ENCODE results near the gene ZNF555. TPM values are rescaled to one million over a fixed set of nuclear protein-coding genes. Genes with fewer than 3 reads are reported as not detected.
"Not testable (repeated sequence)": the region's sequence is repeated elsewhere in the genome, so short reads cannot be mapped to it uniquely, and the experiment has no call there.

The ZNF555 gene
- 1 to 10 TPM; 2.2 to 3.2 TPM for total RNA-seq

DNA sequence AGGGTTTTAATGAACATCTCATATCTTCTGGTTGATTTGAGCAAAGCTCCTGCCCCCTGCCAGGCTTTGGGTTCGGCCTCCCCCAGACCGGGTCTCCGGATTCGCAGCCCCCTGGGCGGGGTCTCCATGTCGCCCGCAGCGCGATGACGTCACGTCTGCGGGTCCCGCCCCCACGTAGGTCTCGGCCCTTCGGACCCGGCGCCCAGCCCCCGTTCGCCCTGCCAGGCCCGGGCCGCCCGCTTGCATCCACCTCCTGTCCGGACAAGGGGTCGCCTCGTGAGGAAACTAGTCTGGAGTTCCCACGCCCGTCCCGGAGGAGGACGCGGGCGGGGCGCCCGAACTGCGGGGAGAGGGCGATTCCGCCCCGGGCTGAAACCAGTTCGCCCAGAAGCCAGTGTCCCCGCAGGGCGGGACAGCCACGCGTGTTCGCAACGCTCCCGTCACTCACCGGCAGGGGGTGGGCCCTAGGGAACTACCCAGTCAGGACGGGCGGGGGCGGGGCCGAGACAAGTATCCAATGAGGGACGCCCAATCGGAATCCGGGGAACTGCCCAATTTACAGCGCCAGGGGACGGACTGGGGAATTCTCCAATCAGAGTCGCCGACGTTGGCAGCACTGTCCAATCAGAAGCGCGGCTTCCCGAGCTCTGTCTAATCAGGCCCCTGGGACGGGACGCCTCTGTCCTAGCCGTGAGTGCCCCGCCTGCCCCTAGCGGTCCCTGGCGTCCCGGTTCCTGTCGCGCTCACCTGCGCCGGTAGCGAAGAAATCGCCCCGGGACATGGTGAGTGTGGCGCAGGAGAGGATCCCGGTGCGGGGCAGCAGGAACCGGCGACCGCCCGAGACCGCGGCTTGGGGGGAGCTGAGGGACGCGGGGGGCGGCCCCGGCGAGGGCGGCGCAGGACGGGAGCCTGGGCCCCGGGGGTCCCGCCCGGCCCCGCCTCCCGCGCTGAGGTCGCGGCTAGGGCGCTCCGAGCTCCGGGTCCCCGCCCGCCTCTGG is at the start of gene ZNF555:
ZNF555 (plus strand) TSS at position 682 of the 998 bp plus-strand sequence; CDS start at position 780, 98 bp downstream.
- ChIA-PET CTCF (interaction anchor here (1.1 to 1.5 kb wide), 11 partner anchors 9 to 517 kb away, joined by 3 to 8 read pairs (median 4); partner anchors contain the start of gene ZNF57), POLR2A (no interaction called here)
- H3K27ac Mint-ChIP-seq: peak within 1 kb of the TSS; percentile 83
- H3K4me1 Mint-ChIP-seq: peaks cover 7% of the 10 kb centered on the region
- peaks cover 5% of the 10 kb centered on the region for H3K27me3 Mint-ChIP-seq
- peaks cover 28% of the 10 kb centered on the region for H3K9me3 Mint-ChIP-seq
- peak within 1 kb of the TSS; percentile 86 for H3K4me3 Mint-ChIP-seq
- DNase-seq: peak; percentile 98
- peaks cover 16% of the 10 kb centered on the region for H3K36me3 Mint-ChIP-seq (ENCODE audit: low read depth)

DNA sequence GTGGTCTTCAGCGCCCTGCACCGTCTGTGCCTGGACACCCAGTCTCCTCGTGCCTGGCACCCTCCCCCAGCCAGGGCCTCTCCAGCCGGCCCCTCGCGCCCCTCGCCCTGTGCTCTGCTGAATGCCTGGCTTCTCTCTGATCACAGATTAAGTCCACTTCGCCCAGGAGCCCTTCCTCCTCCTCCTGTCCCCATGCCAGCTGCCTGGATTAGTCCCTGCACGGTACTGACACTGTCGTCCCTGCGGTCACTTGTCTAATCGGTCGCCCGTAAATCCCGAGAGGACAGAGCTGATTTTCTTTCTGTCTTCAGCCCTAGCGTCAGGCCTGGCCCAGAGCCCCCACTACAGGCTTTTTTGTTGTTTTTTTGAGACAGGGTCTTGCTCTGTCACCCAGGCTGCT is 49.4 kb upstream of the ZNF555 start:
- H3K27ac Mint-ChIP-seq: peak overlapping the region; percentile 69
- no peaks in the 10 kb centered on the region for H3K9me3 Mint-ChIP-seq
- no peaks in the 10 kb centered on the region for H3K27me3 Mint-ChIP-seq
- H3K4me1 Mint-ChIP-seq: peaks cover 11% of the 10 kb centered on the region
- H3K4me3 Mint-ChIP-seq: no peak overlapping the region
- POLR2A ChIA-PET: no interaction called here
- CTCF ChIA-PET: no interaction called here
- no peak for DNase-seq
- H3K36me3 Mint-ChIP-seq (ENCODE audit: low read depth): peaks cover 26% of the 10 kb centered on the region

DNA sequence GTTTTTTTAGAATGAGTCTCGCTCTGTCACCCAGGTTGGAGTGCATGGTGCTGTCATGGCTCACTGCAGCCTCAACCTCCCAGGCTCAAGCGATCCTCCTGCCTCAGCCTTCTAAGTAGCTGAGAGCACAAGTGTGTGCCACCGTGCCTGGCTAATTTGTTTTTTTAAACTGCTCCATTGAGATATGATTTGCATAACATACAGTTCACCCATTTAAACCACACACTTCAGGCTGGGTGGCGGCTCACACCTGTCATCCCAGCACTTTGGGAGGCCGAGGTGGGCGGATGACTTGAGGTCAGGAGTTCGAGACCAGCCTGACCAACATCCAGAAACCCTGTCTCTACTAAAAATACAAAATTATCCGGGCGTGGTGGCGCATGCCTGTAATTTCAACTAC is 48.6 kb upstream of the ZNF555 start:
- H3K4me3 Mint-ChIP-seq, DNase-seq, POLR2A ChIA-PET, H3K9me3 Mint-ChIP-seq, H3K4me1 Mint-ChIP-seq, H3K27me3 Mint-ChIP-seq, CTCF ChIA-PET, H3K27ac Mint-ChIP-seq: not testable (repeated sequence)
- H3K36me3 Mint-ChIP-seq (ENCODE audit: low read depth): peaks cover 26% of the 10 kb centered on the region

DNA sequence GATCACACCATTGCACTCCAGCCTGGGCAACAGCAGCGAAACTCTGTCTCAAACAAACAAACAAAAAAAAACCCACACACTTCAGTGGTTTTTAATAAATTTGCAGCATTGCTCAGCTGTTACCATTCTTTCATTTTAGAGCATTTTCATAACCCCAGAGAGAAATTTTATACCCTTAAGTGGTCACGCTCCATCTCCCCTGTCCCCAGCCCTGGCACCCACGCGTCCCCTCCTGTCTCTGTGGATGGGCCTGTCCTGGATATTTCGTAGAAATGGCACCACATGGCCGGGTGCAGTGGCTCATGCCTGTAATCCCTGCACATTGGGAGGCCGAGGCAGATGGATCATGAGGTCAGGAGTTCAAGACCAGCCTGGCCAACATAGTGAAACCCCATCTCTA is 48.1 kb upstream of the ZNF555 start:
- no peak for DNase-seq
- ChIA-PET CTCF (no interaction called here), POLR2A (no interaction called here)
- no peak overlapping the region for H3K27ac Mint-ChIP-seq
- no peaks in the 10 kb centered on the region for H3K9me3 Mint-ChIP-seq
- peaks cover 2% of the 10 kb centered on the region for H3K4me1 Mint-ChIP-seq
- no peak overlapping the region for H3K4me3 Mint-ChIP-seq
- H3K27me3 Mint-ChIP-seq: no peaks in the 10 kb centered on the region
- H3K36me3 Mint-ChIP-seq (ENCODE audit: low read depth): peaks cover 22% of the 10 kb centered on the region

DNA sequence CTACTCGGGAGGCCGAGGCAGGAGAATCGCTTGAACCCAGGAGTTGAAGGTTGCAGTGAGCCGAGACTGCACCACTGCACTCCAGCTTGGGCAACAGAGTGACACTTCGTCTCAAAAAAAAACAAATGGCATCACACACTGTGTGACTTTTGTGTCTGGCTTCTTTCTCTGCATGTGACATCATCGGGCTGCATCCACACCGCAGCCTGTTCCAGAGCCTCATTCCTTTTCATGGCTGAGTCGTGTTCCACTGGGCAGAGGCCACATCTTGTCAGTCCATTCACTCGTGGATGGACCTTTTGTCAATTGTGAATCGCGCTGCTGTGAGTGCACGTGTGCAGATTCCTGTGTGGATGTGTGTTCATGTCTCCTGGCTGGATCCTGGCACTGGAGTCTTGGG is 47.7 kb upstream of the ZNF555 start:
- ChIA-PET POLR2A (no interaction called here), CTCF (no interaction called here)
- Mint-ChIP-seq H3K4me1 (no peaks in the 10 kb centered on the region), H3K27me3 (no peaks in the 10 kb centered on the region), H3K9me3 (no peaks in the 10 kb centered on the region), H3K27ac (no peak overlapping the region), H3K36me3 (ENCODE audit: low read depth) (peaks cover 20% of the 10 kb centered on the region), H3K4me3 (no peak overlapping the region)
- no peak for DNase-seq

DNA sequence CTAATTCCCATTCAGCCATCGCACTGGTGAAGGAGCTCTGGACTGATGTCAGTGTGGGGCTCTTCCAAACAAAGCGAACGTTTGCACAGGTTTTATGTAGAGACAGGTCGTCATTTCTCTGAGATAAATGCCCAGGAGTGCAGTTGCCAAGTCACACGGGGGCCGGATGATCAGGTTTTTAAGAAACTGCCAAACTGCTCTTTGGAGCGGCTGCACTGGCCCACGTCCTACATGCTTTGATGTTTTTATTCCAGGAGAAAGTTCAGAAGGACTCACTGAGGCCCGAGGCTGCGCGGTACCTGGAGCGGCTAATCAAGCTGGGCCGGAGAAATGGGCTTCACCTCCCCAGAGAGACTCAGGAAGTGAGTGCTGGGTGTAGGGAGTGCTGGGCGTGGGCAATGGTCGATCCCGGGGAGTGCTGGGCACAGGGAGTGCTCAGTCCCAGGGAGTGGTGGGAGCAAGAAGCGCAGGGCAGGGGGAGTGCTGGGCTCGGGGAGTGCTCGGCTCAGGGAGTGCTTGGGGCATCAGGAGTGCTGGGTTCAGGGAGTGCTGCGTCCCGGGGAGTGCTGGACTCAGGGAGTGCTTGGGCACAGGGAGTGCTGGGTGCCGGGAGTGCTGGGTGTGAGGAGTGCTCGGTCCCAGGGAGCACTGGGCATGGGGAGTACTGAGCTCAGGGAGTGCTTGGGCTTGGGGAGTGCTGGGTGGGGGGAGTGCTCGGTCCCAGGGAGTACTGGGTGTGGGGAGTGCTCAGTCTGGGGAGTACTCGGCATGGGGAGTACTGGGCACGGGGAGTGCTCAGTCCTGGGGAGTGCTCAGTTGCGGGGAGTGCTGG is 45.2 kb upstream of the ZNF555 start:
- peaks cover 23% of the 10 kb centered on the region for H3K36me3 Mint-ChIP-seq (ENCODE audit: low read depth)
- H3K9me3 Mint-ChIP-seq: no peaks in the 10 kb centered on the region
- no peaks in the 10 kb centered on the region for H3K27me3 Mint-ChIP-seq
- CTCF ChIA-PET: no interaction called here
- H3K27ac Mint-ChIP-seq: no peak overlapping the region
- H3K4me3 Mint-ChIP-seq: no peak overlapping the region
- no peaks in the 10 kb centered on the region for H3K4me1 Mint-ChIP-seq
- no peak for DNase-seq
- POLR2A ChIA-PET: no interaction called here

DNA sequence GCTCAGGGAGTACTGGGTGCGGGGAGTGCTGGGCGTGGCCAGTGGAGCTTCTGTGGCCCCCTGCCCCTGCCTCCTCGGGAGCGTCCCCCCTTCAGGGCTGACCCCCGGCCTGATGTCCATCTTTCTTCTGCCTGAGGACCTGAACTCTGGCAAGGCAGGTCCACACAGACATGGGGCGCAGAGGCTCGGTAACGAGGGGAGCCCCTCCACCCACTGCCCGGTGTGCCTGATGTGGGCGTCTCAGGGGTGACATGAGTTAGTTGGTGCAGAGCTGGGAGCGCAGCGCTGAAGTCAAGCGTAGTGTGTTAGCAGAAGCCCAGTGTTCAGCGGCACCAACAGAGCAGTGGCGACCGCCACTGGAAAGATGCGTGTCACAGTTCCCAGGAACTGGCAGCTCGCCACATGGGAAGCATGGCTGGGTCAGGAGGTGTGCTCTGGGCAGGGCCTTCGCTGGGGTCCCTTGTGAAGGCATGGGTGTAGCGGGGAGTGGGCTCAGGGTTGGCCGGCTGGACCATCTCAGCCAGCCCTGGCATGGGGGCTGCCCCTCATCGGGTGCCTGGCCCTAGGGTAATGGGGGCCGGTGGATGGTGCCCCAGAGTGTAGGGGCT is 44.5 kb upstream of the ZNF555 start:
- Mint-ChIP-seq H3K36me3 (ENCODE audit: low read depth) (peaks cover 24% of the 10 kb centered on the region), H3K4me1 (no peaks in the 10 kb centered on the region), H3K4me3 (no peak overlapping the region), H3K9me3 (no peaks in the 10 kb centered on the region), H3K27me3 (no peaks in the 10 kb centered on the region), H3K27ac (no peak overlapping the region)
- CTCF ChIA-PET: no interaction called here
- DNase-seq: no peak
- POLR2A ChIA-PET: no interaction called here

DNA sequence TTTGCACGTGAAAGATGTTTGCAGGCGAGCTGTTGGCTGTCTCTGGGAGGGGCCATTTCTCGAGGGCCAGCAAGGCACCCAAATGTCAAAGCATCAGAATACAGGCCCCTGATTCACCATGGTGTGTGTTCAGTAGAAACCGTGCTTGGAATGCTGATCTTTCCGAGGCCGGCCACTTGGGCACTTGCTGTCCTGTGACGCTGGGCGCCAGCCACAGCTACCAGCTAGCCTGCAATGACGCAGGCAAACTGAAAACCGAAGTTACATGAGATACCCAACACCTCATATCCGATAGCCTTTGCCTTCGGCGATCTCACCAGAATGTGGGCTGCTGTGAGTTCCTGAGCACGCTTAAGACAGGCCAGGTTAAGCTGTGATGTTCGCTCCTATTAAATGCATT is 44.0 kb upstream of the ZNF555 start:
- POLR2A ChIA-PET: no interaction called here

DNA sequence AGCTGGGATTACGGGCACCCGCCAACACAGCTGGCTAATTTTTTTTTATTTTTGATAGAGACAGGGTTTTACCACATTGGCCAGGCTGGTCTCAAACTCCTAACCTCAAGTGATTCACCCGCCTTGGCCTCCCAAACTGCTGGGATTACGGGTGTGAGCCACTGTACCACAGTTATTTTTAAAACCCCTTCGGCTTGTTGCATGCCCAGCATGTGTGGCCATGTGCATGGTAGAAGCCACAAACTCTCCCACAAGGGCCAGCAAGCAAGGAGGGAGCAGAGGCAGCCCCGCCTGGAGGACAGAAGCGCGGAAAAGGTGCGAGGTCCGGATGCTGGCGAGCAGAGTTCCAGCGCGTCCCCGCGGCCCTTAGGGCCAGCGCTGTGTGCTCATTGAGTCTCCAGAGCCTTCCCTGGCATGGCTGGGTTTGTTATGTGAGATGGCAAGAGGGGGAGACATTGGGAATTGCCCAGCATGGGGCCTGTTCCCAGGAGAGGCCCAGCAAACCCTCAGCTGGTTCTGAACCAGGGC is 43.1 kb upstream of the ZNF555 start:
- no peaks in the 10 kb centered on the region for H3K27me3 Mint-ChIP-seq
- ChIA-PET POLR2A (no interaction called here), CTCF (interaction anchor here (0.6 kb wide), 1 partner anchor 179 kb away, joined by 4 read pairs; the partner anchor contains the start of gene TLE6)
- peaks cover 29% of the 10 kb centered on the region for H3K36me3 Mint-ChIP-seq (ENCODE audit: low read depth)
- H3K4me3 Mint-ChIP-seq: no peak overlapping the region
- no peaks in the 10 kb centered on the region for H3K4me1 Mint-ChIP-seq
- no peak for DNase-seq
- no peaks in the 10 kb centered on the region for H3K9me3 Mint-ChIP-seq
- no peak overlapping the region for H3K27ac Mint-ChIP-seq

More for the DNA sequence above, 44.0 kb upstream of the ZNF555 start:
- Mint-ChIP-seq H3K27me3 (no peaks in the 10 kb centered on the region), H3K36me3 (ENCODE audit: low read depth) (peaks cover 26% of the 10 kb centered on the region), H3K4me1 (no peaks in the 10 kb centered on the region), H3K4me3 (no peak overlapping the region), H3K27ac (no peak overlapping the region), H3K9me3 (no peaks in the 10 kb centered on the region)
- CTCF ChIA-PET: interaction anchor here (0.6 kb wide), 1 partner anchor 236 kb away, joined by 3 read pairs; no protein-coding TSS in a partner anchor
- DNase-seq: no peak

DNA sequence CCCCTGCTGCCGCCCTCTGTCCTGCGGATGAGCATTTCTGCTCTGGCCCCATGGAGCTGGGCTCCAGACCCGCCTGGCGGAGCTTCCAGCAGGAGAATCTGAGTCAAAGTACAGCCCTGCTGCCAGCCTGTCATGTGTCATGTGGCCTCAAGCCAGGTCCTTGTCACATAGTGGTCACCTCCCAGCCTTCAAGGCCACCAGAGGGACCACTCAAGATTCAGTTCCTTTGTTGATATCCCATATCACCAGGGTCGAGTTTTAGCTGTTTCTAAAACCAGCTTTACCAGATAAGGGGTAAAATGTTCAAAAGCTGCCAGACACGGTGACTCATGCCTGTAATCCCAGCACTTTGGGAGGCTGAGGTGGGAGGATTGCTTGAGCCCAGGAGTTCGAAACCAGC is 42.5 kb upstream of the ZNF555 start:
- H3K9me3 Mint-ChIP-seq: no peaks in the 10 kb centered on the region

DNA sequence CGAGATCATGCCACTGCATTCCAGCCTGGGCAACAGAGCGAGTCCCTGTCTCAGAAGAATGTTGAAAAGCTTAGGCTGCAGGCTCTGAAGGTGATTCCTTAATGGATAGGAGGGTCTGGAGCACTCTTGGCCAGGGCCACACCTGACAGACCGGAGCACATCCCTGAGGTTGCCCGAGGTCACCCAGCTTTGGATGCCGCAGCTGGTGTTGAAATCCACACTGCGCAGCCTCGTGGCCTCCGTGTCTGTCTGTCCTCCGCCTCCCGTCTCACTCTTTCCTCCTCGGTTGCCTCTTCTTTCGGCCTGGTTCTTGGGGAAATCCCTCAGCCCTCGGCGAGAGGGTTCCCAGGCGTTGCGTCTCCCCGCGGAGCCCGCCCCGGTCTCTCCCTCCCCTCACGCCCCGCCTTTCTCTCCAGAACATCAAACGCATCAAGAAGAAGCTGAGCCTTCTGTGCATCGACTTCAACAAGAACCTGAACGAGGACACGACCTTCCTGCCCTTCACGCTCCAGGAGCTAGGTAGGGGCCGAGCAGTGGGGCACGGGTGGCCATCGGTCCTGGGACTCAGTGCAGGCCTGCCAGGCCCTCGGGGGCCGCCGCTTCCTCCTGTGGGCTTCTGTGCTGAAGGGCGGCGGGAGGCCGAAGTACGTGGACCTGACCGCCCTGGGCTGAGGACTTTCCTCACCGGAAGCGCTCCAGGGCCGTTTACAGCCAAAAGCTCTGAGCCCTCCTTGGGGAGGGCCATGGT is 41.8 kb upstream of the ZNF555 start:
- no peak overlapping the region for H3K4me3 Mint-ChIP-seq
- CTCF ChIA-PET: interaction anchor here (0.7 to 1.6 kb wide), 2 partner anchors 16 to 152 kb away, joined by 4 to 6 read pairs; partner anchors contain the start of gene SGTA
- POLR2A ChIA-PET: no interaction called here
- no peaks in the 10 kb centered on the region for H3K4me1 Mint-ChIP-seq
- H3K27me3 Mint-ChIP-seq: no peaks in the 10 kb centered on the region
- DNase-seq: no peak
- H3K27ac Mint-ChIP-seq: no peak overlapping the region
- H3K36me3 Mint-ChIP-seq (ENCODE audit: low read depth): peaks cover 25% of the 10 kb centered on the region
- no peaks in the 10 kb centered on the region for H3K9me3 Mint-ChIP-seq

More for the DNA sequence above, 42.5 kb upstream of the ZNF555 start:
- ChIA-PET POLR2A (no interaction called here), CTCF (interaction anchor here (0.6 to 1.6 kb wide), 3 partner anchors 15 to 178 kb away, joined by 4 to 6 read pairs (median 4); partner anchors contain the start of genes SGTA and TLE6)
- no peak for DNase-seq
- Mint-ChIP-seq H3K27me3 (no peaks in the 10 kb centered on the region), H3K36me3 (ENCODE audit: low read depth) (peaks cover 26% of the 10 kb centered on the region), H3K27ac (peak overlapping the region; percentile 9), H3K4me3 (no peak overlapping the region), H3K4me1 (no peaks in the 10 kb centered on the region)

DNA sequence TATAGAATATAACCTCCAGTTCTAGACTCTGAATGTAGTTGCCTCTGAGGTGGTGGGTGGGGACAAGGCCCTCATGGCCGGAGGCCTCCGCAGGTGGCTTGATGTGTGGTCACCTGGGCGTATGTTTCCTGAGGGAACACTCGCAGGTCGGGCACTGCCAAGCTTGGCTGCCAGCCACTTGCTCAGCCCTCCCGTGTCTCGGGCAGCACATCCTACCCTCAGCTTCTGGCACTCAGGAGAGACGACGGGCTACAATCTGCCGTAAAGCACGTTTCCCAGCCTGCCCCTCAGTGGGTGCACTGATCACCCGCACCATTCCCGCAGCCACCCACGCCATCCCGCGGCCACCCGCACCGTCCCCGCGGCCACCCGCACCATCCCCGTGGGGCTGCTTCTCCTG is 40.8 kb upstream of the ZNF555 start:
- Mint-ChIP-seq H3K4me3 (no peak overlapping the region), H3K36me3 (ENCODE audit: low read depth) (peaks cover 23% of the 10 kb centered on the region), H3K9me3 (no peaks in the 10 kb centered on the region), H3K27me3 (no peaks in the 10 kb centered on the region), H3K4me1 (no peaks in the 10 kb centered on the region), H3K27ac (no peak overlapping the region)
- ChIA-PET CTCF (no interaction called here), POLR2A (no interaction called here)
- no peak for DNase-seq
